ENCODE results near the gene CHRM1. TPM values are rescaled to one million over a fixed set of nuclear protein-coding genes. Genes with fewer than 3 reads are reported as not detected.

Gene CHRM1
- total RNA-seq, 1 experiment from 2014 or later: 0.41 TPM

DNA sequence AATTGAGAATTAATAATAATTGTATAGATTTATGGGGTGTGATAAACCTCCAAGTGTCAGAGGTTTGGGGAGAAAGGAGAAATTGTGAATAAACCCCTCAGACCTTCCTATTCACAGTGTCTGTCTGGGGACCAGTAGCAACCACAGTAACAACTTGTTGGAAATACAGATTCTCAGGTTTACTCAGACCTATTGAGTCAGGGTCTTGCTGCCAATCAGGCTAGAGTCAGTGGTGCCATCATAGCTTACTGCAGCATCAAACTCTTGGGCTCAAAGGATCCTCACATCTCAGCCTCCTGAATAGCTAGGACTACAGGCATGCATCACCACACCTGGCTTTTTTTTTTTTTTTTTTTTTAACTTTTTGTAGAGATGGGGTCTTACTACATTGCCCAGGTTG lies 23.1 kb downstream of the CHRM1 start:
- no peak for TF ChIP-seq EZH2 (IDR thresholded peaks at IDR 0.05; ENCODE audit: borderline replicate concordance, low read depth, low read length, poor library complexity, severe bottlenecking)
- TF ChIP-seq, protein P1, sequence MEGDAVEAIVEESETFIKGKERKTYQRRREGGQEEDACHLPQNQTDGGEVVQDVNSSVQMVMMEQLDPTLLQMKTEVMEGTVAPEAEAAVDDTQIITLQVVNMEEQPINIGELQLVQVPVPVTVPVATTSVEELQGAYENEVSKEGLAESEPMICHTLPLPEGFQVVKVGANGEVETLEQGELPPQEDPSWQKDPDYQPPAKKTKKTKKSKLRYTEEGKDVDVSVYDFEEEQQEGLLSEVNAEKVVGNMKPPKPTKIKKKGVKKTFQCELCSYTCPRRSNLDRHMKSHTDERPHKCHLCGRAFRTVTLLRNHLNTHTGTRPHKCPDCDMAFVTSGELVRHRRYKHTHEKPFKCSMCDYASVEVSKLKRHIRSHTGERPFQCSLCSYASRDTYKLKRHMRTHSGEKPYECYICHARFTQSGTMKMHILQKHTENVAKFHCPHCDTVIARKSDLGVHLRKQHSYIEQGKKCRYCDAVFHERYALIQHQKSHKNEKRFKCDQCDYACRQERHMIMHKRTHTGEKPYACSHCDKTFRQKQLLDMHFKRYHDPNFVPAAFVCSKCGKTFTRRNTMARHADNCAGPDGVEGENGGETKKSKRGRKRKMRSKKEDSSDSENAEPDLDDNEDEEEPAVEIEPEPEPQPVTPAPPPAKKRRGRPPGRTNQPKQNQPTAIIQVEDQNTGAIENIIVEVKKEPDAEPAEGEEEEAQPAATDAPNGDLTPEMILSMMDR (conservative IDR thresholded peaks at IDR 0.05; ENCODE audit: low read depth, low read length): no peak
- Histone ChIP-seq H3K36me3 (ENCODE audit: insufficient read depth, low read length, poor library complexity, severe bottlenecking) (no peaks in the 10 kb centered on the region), H3K4me3 (ENCODE audit: low read depth, low read length, poor library complexity, severe bottlenecking) (no peak overlapping the region), H3K4me1 (ENCODE audit: insufficient read depth, low read length, poor library complexity, severe bottlenecking) (no peaks in the 10 kb centered on the region), H3K27ac (ENCODE audit: low read depth, low read length, poor library complexity, severe bottlenecking) (no peak overlapping the region), H3K27me3 (replicated peaks; ENCODE audit: insufficient read depth, low read depth, low read length, poor library complexity) (no peaks in the 10 kb centered on the region), H3K9me3 (ENCODE audit: low read depth, low read length, poor library complexity, severe bottlenecking) (no peaks in the 10 kb centered on the region)
- no TSS peak for BruUV-seq (replicated peaks)
- intact Hi-C loops (cut with micrococcal nuclease; ENCODE audit: unreplicated experiment): no loop called here
- no peak for DNase-seq (ENCODE audit: low spot score)
- CTCF ChIA-PET: no interaction called here
- POLR2A ChIA-PET (ENCODE audit: low non-redundant PET): no interaction called here

DNA sequence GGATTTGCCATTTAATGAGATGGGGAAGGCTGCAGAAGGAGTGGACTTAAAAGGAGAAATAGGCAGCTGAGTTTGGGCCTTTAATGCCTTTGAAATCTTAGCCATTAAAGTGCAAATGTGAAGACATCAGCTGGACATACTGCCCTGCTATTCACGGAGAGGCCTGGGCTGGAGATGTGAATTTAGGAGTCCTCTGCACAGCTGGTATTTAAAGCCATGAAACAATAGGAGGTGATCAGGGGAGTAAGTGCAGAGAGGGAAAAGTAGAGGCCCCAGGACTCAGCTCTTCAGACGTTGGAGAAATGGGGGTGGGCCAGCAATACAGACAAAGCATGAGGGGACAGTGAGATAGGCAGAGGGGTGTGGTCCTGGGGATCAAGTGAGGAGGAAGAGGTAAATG lies 23.9 kb downstream of the CHRM1 start:
- no peak for DNase-seq (ENCODE audit: low spot score)
- no peaks in the 10 kb centered on the region for H3K9me3 ChIP-seq (ENCODE audit: low read depth, low read length, poor library complexity, severe bottlenecking)
- BruUV-seq (replicated peaks): no TSS peak
- no peaks in the 10 kb centered on the region for H3K27me3 ChIP-seq (replicated peaks; ENCODE audit: insufficient read depth, low read depth, low read length, poor library complexity)
- H3K36me3 ChIP-seq (ENCODE audit: insufficient read depth, low read length, poor library complexity, severe bottlenecking): no peaks in the 10 kb centered on the region
- no peak overlapping the region for H3K4me3 ChIP-seq (ENCODE audit: low read depth, low read length, poor library complexity, severe bottlenecking)
- intact Hi-C loops (cut with micrococcal nuclease; ENCODE audit: unreplicated experiment): no loop called here
- TF ChIP-seq EZH2 (IDR thresholded peaks at IDR 0.05; ENCODE audit: borderline replicate concordance, low read depth, low read length, poor library complexity, severe bottlenecking): no peak
- TF ChIP-seq, protein P1 (conservative IDR thresholded peaks at IDR 0.05; ENCODE audit: low read depth, low read length): no peak
- H3K4me1 ChIP-seq (ENCODE audit: insufficient read depth, low read length, poor library complexity, severe bottlenecking): no peaks in the 10 kb centered on the region
- ChIA-PET POLR2A (ENCODE audit: low non-redundant PET) (no interaction called here), CTCF (no interaction called here)
- H3K27ac ChIP-seq (ENCODE audit: low read depth, low read length, poor library complexity, severe bottlenecking): no peak overlapping the region

GRCh38 chr11:62896049-62896448 lies 25.1 kb downstream of the CHRM1 start:
- DNase-seq (ENCODE audit: low spot score): no peak
- H3K4me1 ChIP-seq (ENCODE audit: insufficient read depth, low read length, poor library complexity, severe bottlenecking): no peaks in the 10 kb centered on the region
- no peaks in the 10 kb centered on the region for H3K9me3 ChIP-seq (ENCODE audit: low read depth, low read length, poor library complexity, severe bottlenecking)
- ChIA-PET POLR2A (ENCODE audit: low non-redundant PET) (no interaction called here), CTCF (interaction anchor here (0.6 kb wide), 1 partner anchor 244 kb away, joined by 3 read pairs; no protein-coding TSS in a partner anchor)
- H3K27me3 ChIP-seq (replicated peaks; ENCODE audit: insufficient read depth, low read depth, low read length, poor library complexity): no peaks in the 10 kb centered on the region
- BruUV-seq (replicated peaks): no TSS peak
- intact Hi-C loops (cut with micrococcal nuclease; ENCODE audit: unreplicated experiment): no loop called here
- no peaks in the 10 kb centered on the region for H3K36me3 ChIP-seq (ENCODE audit: insufficient read depth, low read length, poor library complexity, severe bottlenecking)
- TF ChIP-seq, protein P1 (conservative IDR thresholded peaks at IDR 0.05; ENCODE audit: low read depth, low read length): no peak
- TF ChIP-seq EZH2 (IDR thresholded peaks at IDR 0.05; ENCODE audit: borderline replicate concordance, low read depth, low read length, poor library complexity, severe bottlenecking): no peak
- H3K27ac ChIP-seq (ENCODE audit: low read depth, low read length, poor library complexity, severe bottlenecking): no peak overlapping the region
- no peak overlapping the region for H3K4me3 ChIP-seq (ENCODE audit: low read depth, low read length, poor library complexity, severe bottlenecking)
